Measurements from ENCODE around the gene SEPTIN5. TPM values are rescaled to one million over a fixed set of nuclear protein-coding genes. Genes with fewer than 3 reads are reported as not detected.

Gene SEPTIN5
- total and polyA plus RNA-seq, 2 experiments from 2014 or later: 4.3 to 17.2 TPM

GRCh38 chr22:19688301-19689290, 25.7 kb upstream of the SEPTIN5 start:
- Mint-ChIP-seq H3K4me1 (peaks cover 15% of the 10 kb centered on the region), H3K9me3 (no peaks in the 10 kb centered on the region; the same call in 2 of the 3 replicates), H3K27ac (no peak overlapping the region), H3K4me3 (no peak overlapping the region), H3K36me3 (ENCODE audit: low read depth) (no peaks in the 10 kb centered on the region), H3K27me3 (ENCODE audit: insufficient read depth, low read depth, poor library complexity) (peaks cover 6% of the 10 kb centered on the region)
- Histone ChIP-seq H3K9me2 (ENCODE audit: insufficient read depth) (no peaks in the 10 kb centered on the region), H3K27me3 (ENCODE audit: insufficient read depth) (no peaks in the 10 kb centered on the region), H3K4me1 (ENCODE audit: insufficient read depth) (no peaks in the 10 kb centered on the region; the same call in 1 of the 2 replicates), H3K4me2 (no peak overlapping the region), H3K79me2 (replicated peaks; ENCODE audit: insufficient read depth) (no peaks in the 10 kb centered on the region), H2AFZ (no peak overlapping the region), H3K27ac (ENCODE audit: low read depth) (no peak overlapping the region), H4K20me1 (replicated peaks; ENCODE audit: insufficient read depth) (no peaks in the 10 kb centered on the region), H3K4me3 (no peak overlapping the region), H3F3A (replicated peaks; ENCODE audit: low read depth) (no peaks in the 10 kb centered on the region), H3K36me3 (ENCODE audit: insufficient read depth) (no peaks in the 10 kb centered on the region)
- DNase-seq (ENCODE audit: low spot score) (no peak), ATAC-seq (no peak)
- TF ChIP-seq, protein P1, sequence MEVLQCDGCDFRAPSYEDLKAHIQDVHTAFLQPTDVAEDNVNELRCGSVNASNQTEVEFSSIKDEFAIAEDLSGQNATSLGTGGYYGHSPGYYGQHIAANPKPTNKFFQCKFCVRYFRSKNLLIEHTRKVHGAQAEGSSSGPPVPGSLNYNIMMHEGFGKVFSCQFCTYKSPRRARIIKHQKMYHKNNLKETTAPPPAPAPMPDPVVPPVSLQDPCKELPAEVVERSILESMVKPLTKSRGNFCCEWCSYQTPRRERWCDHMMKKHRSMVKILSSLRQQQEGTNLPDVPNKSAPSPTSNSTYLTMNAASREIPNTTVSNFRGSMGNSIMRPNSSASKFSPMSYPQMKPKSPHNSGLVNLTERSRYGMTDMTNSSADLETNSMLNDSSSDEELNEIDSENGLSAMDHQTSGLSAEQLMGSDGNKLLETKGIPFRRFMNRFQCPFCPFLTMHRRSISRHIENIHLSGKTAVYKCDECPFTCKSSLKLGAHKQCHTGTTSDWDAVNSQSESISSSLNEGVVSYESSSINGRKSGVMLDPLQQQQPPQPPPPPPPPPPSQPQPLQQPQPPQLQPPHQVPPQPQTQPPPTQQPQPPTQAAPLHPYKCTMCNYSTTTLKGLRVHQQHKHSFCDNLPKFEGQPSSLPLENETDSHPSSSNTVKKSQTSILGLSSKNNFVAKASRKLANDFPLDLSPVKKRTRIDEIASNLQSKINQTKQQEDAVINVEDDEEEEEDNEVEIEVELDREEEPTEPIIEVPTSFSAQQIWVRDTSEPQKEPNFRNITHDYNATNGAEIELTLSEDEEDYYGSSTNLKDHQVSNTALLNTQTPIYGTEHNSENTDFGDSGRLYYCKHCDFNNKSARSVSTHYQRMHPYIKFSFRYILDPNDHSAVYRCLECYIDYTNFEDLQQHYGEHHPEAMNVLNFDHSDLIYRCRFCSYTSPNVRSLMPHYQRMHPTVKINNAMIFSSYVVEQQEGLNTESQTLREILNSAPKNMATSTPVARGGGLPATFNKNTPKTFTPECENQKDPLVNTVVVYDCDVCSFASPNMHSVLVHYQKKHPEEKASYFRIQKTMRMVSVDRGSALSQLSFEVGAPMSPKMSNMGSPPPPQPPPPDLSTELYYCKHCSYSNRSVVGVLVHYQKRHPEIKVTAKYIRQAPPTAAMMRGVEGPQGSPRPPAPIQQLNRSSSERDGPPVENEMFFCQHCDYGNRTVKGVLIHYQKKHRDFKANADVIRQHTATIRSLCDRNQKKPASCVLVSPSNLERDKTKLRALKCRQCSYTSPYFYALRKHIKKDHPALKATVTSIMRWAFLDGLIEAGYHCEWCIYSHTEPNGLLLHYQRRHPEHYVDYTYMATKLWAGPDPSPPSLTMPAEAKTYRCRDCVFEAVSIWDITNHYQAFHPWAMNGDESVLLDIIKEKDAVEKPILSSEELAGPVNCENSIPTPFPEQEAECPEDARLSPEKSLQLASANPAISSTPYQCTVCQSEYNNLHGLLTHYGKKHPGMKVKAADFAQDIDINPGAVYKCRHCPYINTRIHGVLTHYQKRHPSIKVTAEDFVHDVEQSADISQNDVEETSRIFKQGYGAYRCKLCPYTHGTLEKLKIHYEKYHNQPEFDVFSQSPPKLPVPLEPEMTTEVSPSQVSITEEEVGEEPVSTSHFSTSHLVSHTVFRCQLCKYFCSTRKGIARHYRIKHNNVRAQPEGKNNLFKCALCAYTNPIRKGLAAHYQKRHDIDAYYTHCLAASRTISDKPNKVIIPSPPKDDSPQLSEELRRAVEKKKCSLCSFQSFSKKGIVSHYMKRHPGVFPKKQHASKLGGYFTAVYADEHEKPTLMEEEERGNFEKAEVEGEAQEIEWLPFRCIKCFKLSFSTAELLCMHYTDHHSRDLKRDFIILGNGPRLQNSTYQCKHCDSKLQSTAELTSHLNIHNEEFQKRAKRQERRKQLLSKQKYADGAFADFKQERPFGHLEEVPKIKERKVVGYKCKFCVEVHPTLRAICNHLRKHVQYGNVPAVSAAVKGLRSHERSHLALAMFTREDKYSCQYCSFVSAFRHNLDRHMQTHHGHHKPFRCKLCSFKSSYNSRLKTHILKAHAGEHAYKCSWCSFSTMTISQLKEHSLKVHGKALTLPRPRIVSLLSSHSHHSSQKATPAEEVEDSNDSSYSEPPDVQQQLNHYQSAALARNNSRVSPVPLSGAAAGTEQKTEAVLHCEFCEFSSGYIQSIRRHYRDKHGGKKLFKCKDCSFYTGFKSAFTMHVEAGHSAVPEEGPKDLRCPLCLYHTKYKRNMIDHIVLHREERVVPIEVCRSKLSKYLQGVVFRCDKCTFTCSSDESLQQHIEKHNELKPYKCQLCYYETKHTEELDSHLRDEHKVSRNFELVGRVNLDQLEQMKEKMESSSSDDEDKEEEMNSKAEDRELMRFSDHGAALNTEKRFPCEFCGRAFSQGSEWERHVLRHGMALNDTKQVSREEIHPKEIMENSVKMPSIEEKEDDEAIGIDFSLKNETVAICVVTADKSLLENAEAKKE (CRISPR knock-in tag; IDR thresholded peaks at IDR 0.05): no peak
- no peak for TF ChIP-seq CREB1 (CRISPR knock-in tag; IDR thresholded peaks at IDR 0.05; ENCODE audit: low read depth)
- TF ChIP-seq ZNF114 (CRISPR knock-in tag; IDR thresholded peaks at IDR 0.05): no peak
- no peak for TF ChIP-seq EZH2phosphoT487 (IDR thresholded peaks at IDR 0.05; ENCODE audit: unreplicated experiment)
- TF ChIP-seq EZH2 (IDR thresholded peaks at IDR 0.05; ENCODE audit: low read depth, unreplicated experiment): no peak
- no peak for TF ChIP-seq STAT1 (IDR thresholded peaks at IDR 0.05; ENCODE audit: unreplicated experiment)
- TF ChIP-seq, protein P2, sequence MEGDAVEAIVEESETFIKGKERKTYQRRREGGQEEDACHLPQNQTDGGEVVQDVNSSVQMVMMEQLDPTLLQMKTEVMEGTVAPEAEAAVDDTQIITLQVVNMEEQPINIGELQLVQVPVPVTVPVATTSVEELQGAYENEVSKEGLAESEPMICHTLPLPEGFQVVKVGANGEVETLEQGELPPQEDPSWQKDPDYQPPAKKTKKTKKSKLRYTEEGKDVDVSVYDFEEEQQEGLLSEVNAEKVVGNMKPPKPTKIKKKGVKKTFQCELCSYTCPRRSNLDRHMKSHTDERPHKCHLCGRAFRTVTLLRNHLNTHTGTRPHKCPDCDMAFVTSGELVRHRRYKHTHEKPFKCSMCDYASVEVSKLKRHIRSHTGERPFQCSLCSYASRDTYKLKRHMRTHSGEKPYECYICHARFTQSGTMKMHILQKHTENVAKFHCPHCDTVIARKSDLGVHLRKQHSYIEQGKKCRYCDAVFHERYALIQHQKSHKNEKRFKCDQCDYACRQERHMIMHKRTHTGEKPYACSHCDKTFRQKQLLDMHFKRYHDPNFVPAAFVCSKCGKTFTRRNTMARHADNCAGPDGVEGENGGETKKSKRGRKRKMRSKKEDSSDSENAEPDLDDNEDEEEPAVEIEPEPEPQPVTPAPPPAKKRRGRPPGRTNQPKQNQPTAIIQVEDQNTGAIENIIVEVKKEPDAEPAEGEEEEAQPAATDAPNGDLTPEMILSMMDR (conservative IDR thresholded peaks at IDR 0.05; ENCODE audit: low read depth in 2 of 2): no peak
- no peak for TF ChIP-seq POLR2AphosphoS5 (IDR thresholded peaks at IDR 0.05; ENCODE audit: low read depth)
- TF ChIP-seq JUNB (IDR thresholded peaks at IDR 0.05; ENCODE audit: unreplicated experiment): no peak
- TF ChIP-seq ZNF331 (CRISPR knock-in tag; IDR thresholded peaks at IDR 0.05; ENCODE audit: low read depth): no peak
- TF ChIP-seq, protein P3, sequence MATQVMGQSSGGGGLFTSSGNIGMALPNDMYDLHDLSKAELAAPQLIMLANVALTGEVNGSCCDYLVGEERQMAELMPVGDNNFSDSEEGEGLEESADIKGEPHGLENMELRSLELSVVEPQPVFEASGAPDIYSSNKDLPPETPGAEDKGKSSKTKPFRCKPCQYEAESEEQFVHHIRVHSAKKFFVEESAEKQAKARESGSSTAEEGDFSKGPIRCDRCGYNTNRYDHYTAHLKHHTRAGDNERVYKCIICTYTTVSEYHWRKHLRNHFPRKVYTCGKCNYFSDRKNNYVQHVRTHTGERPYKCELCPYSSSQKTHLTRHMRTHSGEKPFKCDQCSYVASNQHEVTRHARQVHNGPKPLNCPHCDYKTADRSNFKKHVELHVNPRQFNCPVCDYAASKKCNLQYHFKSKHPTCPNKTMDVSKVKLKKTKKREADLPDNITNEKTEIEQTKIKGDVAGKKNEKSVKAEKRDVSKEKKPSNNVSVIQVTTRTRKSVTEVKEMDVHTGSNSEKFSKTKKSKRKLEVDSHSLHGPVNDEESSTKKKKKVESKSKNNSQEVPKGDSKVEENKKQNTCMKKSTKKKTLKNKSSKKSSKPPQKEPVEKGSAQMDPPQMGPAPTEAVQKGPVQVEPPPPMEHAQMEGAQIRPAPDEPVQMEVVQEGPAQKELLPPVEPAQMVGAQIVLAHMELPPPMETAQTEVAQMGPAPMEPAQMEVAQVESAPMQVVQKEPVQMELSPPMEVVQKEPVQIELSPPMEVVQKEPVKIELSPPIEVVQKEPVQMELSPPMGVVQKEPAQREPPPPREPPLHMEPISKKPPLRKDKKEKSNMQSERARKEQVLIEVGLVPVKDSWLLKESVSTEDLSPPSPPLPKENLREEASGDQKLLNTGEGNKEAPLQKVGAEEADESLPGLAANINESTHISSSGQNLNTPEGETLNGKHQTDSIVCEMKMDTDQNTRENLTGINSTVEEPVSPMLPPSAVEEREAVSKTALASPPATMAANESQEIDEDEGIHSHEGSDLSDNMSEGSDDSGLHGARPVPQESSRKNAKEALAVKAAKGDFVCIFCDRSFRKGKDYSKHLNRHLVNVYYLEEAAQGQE (IDR thresholded peaks at IDR 0.05; ENCODE audit: unreplicated experiment): no peak
- no peak for TF ChIP-seq NANOG (IDR thresholded peaks at IDR 0.05; ENCODE audit: borderline replicate concordance)
- no peak for TF ChIP-seq ETS1 (IDR thresholded peaks at IDR 0.05)
